HG03108 (cell line): ENCODE results near the gene EIF2B1.

Experiments
- ATAC-seq: cut with Tn5 transposase; IDR thresholded peaks from one replicate; pipeline ENCODE4 v1.9.1; 2021; ENCODE audit warnings: moderate library complexity; ENCODE audit not compliant: unreplicated experiment

EIF2B1 gene

GRCh38 chr12:123571343-123571813 is 62.1 kb downstream of the EIF2B1 start:
- ATAC-seq: no peak
